ENCODE data around the gene PEX14. TPM values are rescaled to one million over a fixed set of nuclear protein-coding genes. Genes with fewer than 3 reads are reported as not detected.

Gene PEX14
- total and polyA plus RNA-seq, 10 of the 15 experiments (the other 5 are each of a cell fraction or from before 2014, with no cell fraction given), result 1.4 to 23.2 (median 12.0) TPM

GRCh38 chr1:10599194-10599861 is 124.6 kb downstream of the PEX14 start:
- ATAC-seq (no peak), DNase-seq (ENCODE audit: low read depth, low spot score) (no peak), FAIRE-seq (no peak)
- Histone ChIP-seq H3K27me3 (replicated peaks in 1 of 2; ENCODE audit: control insufficient read depth in 2 of 2, insufficient read depth in 2 of 2, low read length in 1 of 2) (no peaks in the 10 kb centered on the region), H3K4me3 (no peak overlapping the region), H3K36me3 (ENCODE audit: control insufficient read depth in 2 of 2, insufficient read depth in 2 of 2, low read length in 1 of 2) (no peaks in the 10 kb centered on the region; a peak in 1 of 4 replicates), H2AFZ (ENCODE audit: control insufficient read depth, low read depth, low read length) (no peak overlapping the region), H3K4me1 (ENCODE audit: control insufficient read depth, insufficient read depth, low read length) (peaks cover 11% of the 10 kb centered on the region), H3K79me2 (ENCODE audit: control insufficient read depth, insufficient read depth, low read length) (no peaks in the 10 kb centered on the region), H3K9ac (ENCODE audit: control insufficient read depth, insufficient read depth, low read length) (no peak overlapping the region), H4K20me1 (ENCODE audit: control insufficient read depth, insufficient read depth) (no peaks in the 10 kb centered on the region), H3K9me3 (replicated peaks; ENCODE audit: control insufficient read depth, insufficient read depth, low read length) (no peaks in the 10 kb centered on the region), H3K4me2 (ENCODE audit: control insufficient read depth, insufficient read depth) (no peak overlapping the region), H3K27ac (ENCODE audit: control insufficient read depth, insufficient read depth) (no peak overlapping the region)
- ChIA-PET RAD21 (ENCODE audit: unreplicated experiment) (no interaction called here), POLR2A (no interaction called here), CTCF (no interaction called here), SMC1A (ENCODE audit: uncharacterized antibody, unreplicated experiment) (no interaction called here)
- no peak for TF ChIP-seq TARDBP (IDR thresholded peaks at IDR 0.05; ENCODE audit: borderline replicate concordance)
- no peak for TF ChIP-seq IRF4 (IDR thresholded peaks at IDR 0.05; ENCODE audit: low read depth, low read length)
- TF ChIP-seq NR2C2 (IDR thresholded peaks at IDR 0.05; ENCODE audit: borderline replicate concordance, control insufficient read depth, insufficient read length, low read depth), result no peak
- no peak for TF ChIP-seq HDAC6 (IDR thresholded peaks at IDR 0.05; ENCODE audit: unreplicated experiment)
- no peak for TF ChIP-seq ATF2 (IDR thresholded peaks at IDR 0.05; ENCODE audit: low read length)
- TF ChIP-seq BRCA1 (IDR thresholded peaks at IDR 0.05; ENCODE audit: low read depth, low read length), result no peak
- TF ChIP-seq ESRRA (IDR thresholded peaks at IDR 0.05; ENCODE audit: low read length), result no peak
- TF ChIP-seq NR2F1 (conservative IDR thresholded peaks at IDR 0.05), result no peak
- TF ChIP-seq YBX1 (IDR thresholded peaks at IDR 0.05), result no peak
- TF ChIP-seq SRF (IDR thresholded peaks at IDR 0.05; ENCODE audit: low read depth in 2 of 2, low read length in 2 of 2), result no peak
- TF ChIP-seq SIN3A (IDR thresholded peaks at IDR 0.05; ENCODE audit: low read depth, low read length), result no peak
- no peak for TF ChIP-seq GATAD2B (conservative IDR thresholded peaks at IDR 0.05; ENCODE audit: low read depth)
- TF ChIP-seq SMAD5 (IDR thresholded peaks at IDR 0.05; ENCODE audit: low read depth), result no peak
- TF ChIP-seq NFYB (IDR thresholded peaks at IDR 0.05; ENCODE audit: insufficient read depth, low read depth, low read length), result no peak
- in situ Hi-C loops (cut with MboI) (no loop called here), intact Hi-C loops (cut with micrococcal nuclease; ENCODE audit: unreplicated experiment) (no loop called here)
- no TSS peak for BruUV-seq (replicated peaks)
- 96% methylated on average over 6 of the region's 6 CpGs for WGBS (ENCODE audit: insufficient coverage, insufficient replicate concordance, low lambda C conversion rate, missing lambda C conversion rate)
